Hepatocyte (in vitro differentiated cells): ENCODE results near the gene PCNX4. TPM values are rescaled to one million over a fixed set of nuclear protein-coding genes. Genes with fewer than 3 reads are reported as not detected.

Experiments
- DNase-seq: peaks from one replicate; pipeline ENCODE4 v3.0.0-alpha.2; 2016; ENCODE audit warnings: low spot score
- H2AFZ ChIP-seq: fragments of 200-600 bp; sonication (generic); 2 replicates; pipeline ENCODE4 v1.6.0; 2016; ENCODE audit warnings: antibody characterized with exemption, mild to moderate bottlenecking
- H3K27ac ChIP-seq: fragments of 200-600 bp; sonication (generic); 2 replicates; pipeline ENCODE4 v1.5.1; 2016; ENCODE audit warnings: mild to moderate bottlenecking
- H3K27me3 ChIP-seq: fragments of 200-600 bp; sonication (generic); 2 replicates; pipeline ENCODE4 v1.6.1; 2016
- H3K36me3 ChIP-seq: fragments of 200-600 bp; sonication (generic); replicated peaks from 2 replicates; pipeline ENCODE4 v1.5.1; 2016; ENCODE audit warnings: low read depth; ENCODE audit not compliant: insufficient read depth
- H3K4me1 ChIP-seq: fragments of 200-600 bp; sonication (generic); 2 replicates; pipeline ENCODE4 v1.5.1; 2016; ENCODE audit warnings: mild to moderate bottlenecking, moderate library complexity; ENCODE audit not compliant: insufficient read depth
- H3K4me2 ChIP-seq: fragments of 200-600 bp; sonication (generic); 2 replicates; pipeline ENCODE4 v1.6.0; 2016
- H3K4me3 ChIP-seq: fragments of 200-600 bp; sonication (generic); 2 replicates; pipeline ENCODE4 v1.5.1; 2016; ENCODE audit warnings: mild to moderate bottlenecking
- H3K79me2 ChIP-seq: fragments of 200-600 bp; sonication (generic); 2 replicates; pipeline ENCODE4 v1.6.0; 2017; ENCODE audit warnings: mild to moderate bottlenecking
- H3K9me2 ChIP-seq: fragments of 200-600 bp; sonication (generic); replicated peaks from 2 replicates; pipeline ENCODE4 v1.6.0; 2017; ENCODE audit warnings: mild to moderate bottlenecking; ENCODE audit not compliant: insufficient read depth
- H3K9me3 ChIP-seq: fragments of 200-600 bp; sonication (generic); 2 replicates; pipeline ENCODE4 v1.5.1; 2016; ENCODE audit warnings: low read depth, mild to moderate bottlenecking
- H4K20me1 ChIP-seq: fragments of 200-600 bp; sonication (generic); 2 replicates; pipeline ENCODE4 v1.6.0; 2016; ENCODE audit warnings: mild to moderate bottlenecking; ENCODE audit not compliant: insufficient read depth, poor library complexity, severe bottlenecking
- CTCF ChIP-seq: fragments of 200-600 bp; sonication (generic); IDR thresholded peaks from 2 replicates; pipeline ENCODE4 v1.5.1; 2016; ENCODE audit warnings: antibody characterized with exemption, mild to moderate bottlenecking; ENCODE audit not compliant: poor library complexity
- EZH2 ChIP-seq: fragments of 200-600 bp; sonication (generic); IDR thresholded peaks from 2 replicates; pipeline ENCODE4 v1.6.1; 2016; ENCODE audit warnings: antibody characterized with exemption, mild to moderate bottlenecking, borderline replicate concordance
- EZH2phosphoT487 ChIP-seq: fragments of 200-600 bp; sonication (generic); IDR thresholded peaks from one replicate; pipeline ENCODE4 v1.6.1; 2018; ENCODE audit warnings: antibody characterized with exemption, mild to moderate bottlenecking, low read depth, moderate library complexity; ENCODE audit not compliant: unreplicated experiment, severe bottlenecking
- WGBS: methylation state at CpG from one replicate; pipeline ENCODE4 v1.1.6; 2016; ENCODE audit warnings: low lambda C conversion rate; ENCODE audit errors: missing lambda C conversion rate; 5-methylcytosine and 5-hydroxymethylcytosine counted together
- polyA plus RNA-seq: library from polyadenylated mRNA; unstranded; fragments of >200 nt; fragmentation: Nextera tagmentation; extraction: Ambion mirVana; gene quantifications from 2 replicates; pipeline ENCODE4 v1.2.1, GENCODE V29; 2016
- total RNA-seq: library from RNA; depleted of rRNA; stranded (reverse); fragments of >200 nt; gene quantifications from 2 replicates; pipeline ENCODE4 v1.2.3, GENCODE V29; 2014

The PCNX4 gene
- total and polyA plus RNA-seq, 2 experiments from 2014 or later, result 28.8 to 60.0 TPM

- Histone ChIP-seq H3K27me3 (peaks cover 4% of the 10 kb centered on the region), H3K36me3 (no peaks in the 10 kb centered on the region), H3K9me2 (no peaks in the 10 kb centered on the region), H3K79me2 (no peaks in the 10 kb centered on the region), H2AFZ (no peak overlapping the region), H3K27ac (no peak overlapping the region), H3K4me2 (no peak overlapping the region), H4K20me1 (no peaks in the 10 kb centered on the region), H3K4me1 (no peaks in the 10 kb centered on the region), H3K9me3 (no peaks in the 10 kb centered on the region), H3K4me3 (no peak overlapping the region)
- DNase-seq, result no peak
- TF ChIP-seq EZH2phosphoT487 (no peak), CTCF (no peak), EZH2 (no peak)
- WGBS, result 64% methylated on average over 8 of the region's 8 CpGs
Observed at GRCh38 chr14:60204104-60204842, 112.5 kb downstream of the PCNX4 start.

- H3K4me1 ChIP-seq, result no peaks in the 10 kb centered on the region
- no peaks in the 10 kb centered on the region for H3K36me3 ChIP-seq
- H3K4me3 ChIP-seq, result no peak overlapping the region
- no peaks in the 10 kb centered on the region for H3K9me2 ChIP-seq
- H2AFZ ChIP-seq, result no peak overlapping the region
- 80% methylated on average over 6 of the region's 6 CpGs for WGBS
- TF ChIP-seq EZH2phosphoT487 (no peak), CTCF (no peak), EZH2 (no peak)
- no peak for DNase-seq
- H3K27ac ChIP-seq, result no peak overlapping the region
- H3K27me3 ChIP-seq, result peaks cover 4% of the 10 kb centered on the region
- H3K4me2 ChIP-seq, result no peak overlapping the region
- H3K9me3 ChIP-seq, result no peaks in the 10 kb centered on the region
- no peaks in the 10 kb centered on the region for H4K20me1 ChIP-seq
- H3K79me2 ChIP-seq, result no peaks in the 10 kb centered on the region
Observed at GRCh38 chr14:60204843-60205774, 113.4 kb downstream of the PCNX4 start.

GRCh38 chr14:60206249-60206670, 114.5 kb downstream of the PCNX4 start:
- Histone ChIP-seq H3K4me1 (no peaks in the 10 kb centered on the region), H3K9me2 (no peaks in the 10 kb centered on the region), H3K27me3 (peaks cover 4% of the 10 kb centered on the region), H3K4me2 (no peak overlapping the region), H3K4me3 (no peak overlapping the region), H3K79me2 (no peaks in the 10 kb centered on the region), H3K36me3 (no peaks in the 10 kb centered on the region), H2AFZ (no peak overlapping the region), H3K9me3 (no peaks in the 10 kb centered on the region), H4K20me1 (no peaks in the 10 kb centered on the region), H3K27ac (no peak overlapping the region)
- TF ChIP-seq EZH2, result no peak
- TF ChIP-seq CTCF, result no peak
- no peak for TF ChIP-seq EZH2phosphoT487
- DNase-seq, result no peak
- 91% methylated on average over 7 of the region's 7 CpGs for WGBS
